GM12865 (cell line): ENCODE data around the gene THEMIS.

Experiments
- DNase-seq: peaks from one replicate; pipeline ENCODE4 v3.0.0; 2010; ENCODE audit warnings: low read depth
- H3K4me3 ChIP-seq: 2 replicates; pipeline ENCODE4 v1.5.1; 2011; ENCODE audit warnings: mild to moderate bottlenecking, low read depth, low read length, control low read depth
- TF ChIP-seq, protein P1 (sequence below): IDR thresholded peaks from 2 replicates; pipeline ENCODE4 v1.5.1; 2011; ENCODE audit warnings: low read length, control low read depth, low read depth, inconsistent platforms; ENCODE audit not compliant: insufficient read depth; ENCODE audit errors: missing control alignments

Gene THEMIS

DNA sequence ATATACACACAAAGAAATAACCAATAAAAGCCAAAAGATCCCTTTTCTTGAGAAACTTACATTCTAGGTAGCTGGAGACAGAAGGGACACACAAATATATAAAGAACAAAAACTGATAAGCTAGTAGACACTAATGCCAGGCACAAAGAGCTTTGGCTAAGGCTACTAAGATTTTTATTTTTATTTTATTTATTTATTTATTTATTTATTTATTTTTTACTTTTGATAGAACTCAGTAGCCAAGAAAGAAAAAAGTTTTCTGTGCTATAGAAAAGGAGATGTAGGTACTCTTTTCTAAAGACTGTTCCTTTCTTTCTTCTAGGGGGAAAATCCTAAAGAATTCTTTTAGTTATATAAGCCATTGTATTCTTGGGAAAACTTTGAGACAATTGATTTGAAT is 34.1 kb downstream of the THEMIS start:
- TF ChIP-seq, protein P1, sequence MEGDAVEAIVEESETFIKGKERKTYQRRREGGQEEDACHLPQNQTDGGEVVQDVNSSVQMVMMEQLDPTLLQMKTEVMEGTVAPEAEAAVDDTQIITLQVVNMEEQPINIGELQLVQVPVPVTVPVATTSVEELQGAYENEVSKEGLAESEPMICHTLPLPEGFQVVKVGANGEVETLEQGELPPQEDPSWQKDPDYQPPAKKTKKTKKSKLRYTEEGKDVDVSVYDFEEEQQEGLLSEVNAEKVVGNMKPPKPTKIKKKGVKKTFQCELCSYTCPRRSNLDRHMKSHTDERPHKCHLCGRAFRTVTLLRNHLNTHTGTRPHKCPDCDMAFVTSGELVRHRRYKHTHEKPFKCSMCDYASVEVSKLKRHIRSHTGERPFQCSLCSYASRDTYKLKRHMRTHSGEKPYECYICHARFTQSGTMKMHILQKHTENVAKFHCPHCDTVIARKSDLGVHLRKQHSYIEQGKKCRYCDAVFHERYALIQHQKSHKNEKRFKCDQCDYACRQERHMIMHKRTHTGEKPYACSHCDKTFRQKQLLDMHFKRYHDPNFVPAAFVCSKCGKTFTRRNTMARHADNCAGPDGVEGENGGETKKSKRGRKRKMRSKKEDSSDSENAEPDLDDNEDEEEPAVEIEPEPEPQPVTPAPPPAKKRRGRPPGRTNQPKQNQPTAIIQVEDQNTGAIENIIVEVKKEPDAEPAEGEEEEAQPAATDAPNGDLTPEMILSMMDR = no peak
- DNase-seq = no peak
- H3K4me3 ChIP-seq = no peak overlapping the region

DNA sequence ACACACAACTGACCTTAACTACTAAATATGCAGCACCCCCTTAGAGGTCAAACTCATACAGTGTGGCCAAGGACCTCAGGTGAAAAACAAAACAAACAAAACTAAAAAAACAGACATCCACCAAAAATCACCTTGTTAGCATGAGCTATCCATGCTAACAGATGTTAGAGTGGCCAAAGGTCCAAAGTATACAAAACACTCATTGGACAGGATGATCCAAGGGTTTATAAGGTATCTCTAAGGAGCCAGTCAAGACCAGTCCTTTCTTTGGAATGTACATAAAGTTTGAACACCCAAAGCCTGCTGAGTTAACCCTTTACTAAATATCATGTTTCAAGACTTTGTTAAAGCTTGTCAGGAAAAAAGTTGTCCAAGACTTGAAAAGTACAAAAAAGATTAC is 35.8 kb downstream of the THEMIS start:
- DNase-seq = no peak
- no peak overlapping the region for H3K4me3 ChIP-seq
- TF ChIP-seq, protein P1 = no peak

DNA sequence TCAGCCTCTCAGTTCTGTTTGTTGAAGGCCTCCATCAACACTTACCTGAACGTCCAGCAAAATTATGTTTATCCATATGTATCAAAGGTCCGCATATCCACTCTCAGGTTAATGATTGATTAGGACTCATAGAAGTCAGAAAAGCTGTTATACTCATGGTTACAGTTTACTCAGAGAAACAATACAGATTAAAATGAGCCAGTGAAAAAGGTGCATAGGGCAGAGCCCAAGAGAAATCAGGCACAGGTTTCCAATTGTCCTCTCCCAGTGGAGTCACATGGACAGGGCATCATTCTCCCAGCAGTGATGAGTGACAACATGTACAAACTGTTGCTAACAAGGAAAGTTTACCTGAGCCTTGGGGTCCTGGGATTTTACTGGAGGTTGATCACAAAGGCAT is 36.2 kb downstream of the THEMIS start:
- no peak overlapping the region for H3K4me3 ChIP-seq
- DNase-seq = no peak
- TF ChIP-seq, protein P1 = no peak

- TF ChIP-seq, protein P1 = no peak
Measured at GRCh38 chr6:127860723-127861122, 40.1 kb downstream of the THEMIS start.

DNA sequence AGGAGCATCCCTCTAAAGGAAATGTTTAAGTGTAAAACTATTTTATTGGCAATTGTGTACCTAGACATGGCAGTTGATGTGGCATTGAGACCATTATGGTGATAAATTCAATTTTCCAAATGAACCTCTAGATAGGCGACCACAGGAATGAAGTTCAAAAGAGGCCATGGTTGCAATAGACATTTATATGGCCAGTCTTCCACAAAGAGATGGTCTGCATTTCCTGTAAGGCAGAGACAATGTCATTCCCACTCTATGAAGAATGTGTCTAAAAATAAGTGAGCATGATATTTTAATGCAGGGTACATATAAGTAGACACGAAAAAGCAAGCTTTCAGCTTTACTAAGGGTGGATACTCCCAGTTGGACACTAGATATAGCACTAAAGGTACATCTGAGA is 40.9 kb downstream of the THEMIS start:
- no peak for DNase-seq
- no peak overlapping the region for H3K4me3 ChIP-seq
- TF ChIP-seq, protein P1 = no peak

More at GRCh38 chr6:127860723-127861122, 40.1 kb downstream of the THEMIS start:
- no peak overlapping the region for H3K4me3 ChIP-seq
- no peak for DNase-seq

GRCh38 chr6:127858727-127859391 is 42.0 kb downstream of the THEMIS start:
- TF ChIP-seq, protein P1 = no peak

DNA sequence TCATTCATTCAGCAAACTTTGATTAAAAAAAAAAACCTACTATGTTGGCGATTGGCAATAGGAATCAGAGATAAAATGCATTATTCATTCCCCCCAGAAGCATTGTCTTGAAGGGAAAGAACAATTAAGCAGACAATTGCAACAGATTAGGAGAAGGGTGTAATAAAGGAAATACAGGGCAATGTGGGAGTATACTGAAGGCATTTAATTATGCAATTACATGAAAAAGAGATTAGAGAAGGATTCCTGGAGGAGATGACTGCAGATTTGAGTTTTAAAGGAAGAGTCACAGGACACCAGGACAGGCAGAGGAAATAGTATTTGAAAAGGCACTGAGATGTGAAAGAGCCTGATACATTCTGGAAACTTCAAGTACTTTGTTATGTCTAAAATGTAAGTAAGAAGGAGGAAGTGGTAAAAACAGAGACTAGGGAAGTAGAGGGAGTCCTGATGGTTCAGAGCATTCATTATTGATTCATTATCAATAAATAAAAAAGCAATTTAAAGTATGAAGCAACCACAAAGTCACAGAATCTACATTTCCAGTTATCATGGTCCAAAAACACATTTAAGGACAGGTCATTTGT is 43.7 kb downstream of the THEMIS start:
- DNase-seq = no peak

More at GRCh38 chr6:127858727-127859391, 42.0 kb downstream of the THEMIS start:
- DNase-seq = no peak
- H3K4me3 ChIP-seq = no peak overlapping the region

More for the DNA sequence above, 43.7 kb downstream of the THEMIS start:
- no peak overlapping the region for H3K4me3 ChIP-seq
- TF ChIP-seq, protein P1 = no peak
